ENCODE measurements around the gene FAHD2A.
"Not testable (repeated sequence)": the region's sequence is repeated elsewhere in the genome, so short reads cannot be mapped to it uniquely, and the experiment has no call there.

DNA sequence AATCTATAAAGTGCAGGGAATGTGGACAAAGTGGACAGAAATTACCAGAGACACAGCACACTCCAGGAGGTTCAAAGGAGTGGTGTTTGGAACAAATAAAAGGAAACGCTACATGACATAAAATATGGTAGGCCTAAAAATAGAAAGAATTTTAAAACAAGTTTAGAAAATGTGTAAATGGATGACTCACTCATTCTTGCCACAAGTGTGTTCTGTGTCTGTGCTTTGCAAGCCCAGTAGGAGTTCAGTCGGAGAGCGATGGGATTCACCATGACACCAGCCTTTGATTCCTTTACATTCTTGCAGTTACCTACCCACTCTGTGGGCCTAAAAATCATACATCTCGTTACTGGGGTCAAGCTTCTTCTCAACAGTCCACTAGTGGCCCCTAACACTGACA lies 30.9 kb downstream of the FAHD2A start:
- TF ChIP-seq, protein P1, sequence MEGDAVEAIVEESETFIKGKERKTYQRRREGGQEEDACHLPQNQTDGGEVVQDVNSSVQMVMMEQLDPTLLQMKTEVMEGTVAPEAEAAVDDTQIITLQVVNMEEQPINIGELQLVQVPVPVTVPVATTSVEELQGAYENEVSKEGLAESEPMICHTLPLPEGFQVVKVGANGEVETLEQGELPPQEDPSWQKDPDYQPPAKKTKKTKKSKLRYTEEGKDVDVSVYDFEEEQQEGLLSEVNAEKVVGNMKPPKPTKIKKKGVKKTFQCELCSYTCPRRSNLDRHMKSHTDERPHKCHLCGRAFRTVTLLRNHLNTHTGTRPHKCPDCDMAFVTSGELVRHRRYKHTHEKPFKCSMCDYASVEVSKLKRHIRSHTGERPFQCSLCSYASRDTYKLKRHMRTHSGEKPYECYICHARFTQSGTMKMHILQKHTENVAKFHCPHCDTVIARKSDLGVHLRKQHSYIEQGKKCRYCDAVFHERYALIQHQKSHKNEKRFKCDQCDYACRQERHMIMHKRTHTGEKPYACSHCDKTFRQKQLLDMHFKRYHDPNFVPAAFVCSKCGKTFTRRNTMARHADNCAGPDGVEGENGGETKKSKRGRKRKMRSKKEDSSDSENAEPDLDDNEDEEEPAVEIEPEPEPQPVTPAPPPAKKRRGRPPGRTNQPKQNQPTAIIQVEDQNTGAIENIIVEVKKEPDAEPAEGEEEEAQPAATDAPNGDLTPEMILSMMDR (IDR thresholded peaks at IDR 0.05; ENCODE audit: borderline replicate concordance, extremely low read depth, low read length, poor library complexity, severe bottlenecking): not testable (repeated sequence)
- TF ChIP-seq EZH2 (IDR thresholded peaks at IDR 0.05; ENCODE audit: borderline replicate concordance, low read depth, low read length, severe bottlenecking): not testable (repeated sequence)

Measured in DND-41 (cell line).